Psoas muscle (tissue), 8 donors: ENCODE measurements around the gene OXNAD1. TPM values are rescaled to one million over a fixed set of nuclear protein-coding genes. Genes with fewer than 3 reads are reported as not detected.

Source experiments
- ATAC-seq, 4 donors: fragments of 200-7000 bp; cut with Tn5 transposase; one replicate each; pipeline ENCODE4 v1.9.1; 2020; ENCODE audit warnings: moderate library complexity in 3 of 4, mild to moderate bottlenecking in 2 of 4
- DNase-seq, 2 donors: peaks; one replicate each; pipeline ENCODE4 v3.0.0-alpha.2; 2020
- H3K27ac ChIP-seq: fragments of 200-600 bp; one replicate; pipeline ENCODE4 v1.8.0; 2022
- H3K27me3 ChIP-seq, 3 donors: fragments of 200-600 bp in 1 of 3; one replicate each; pipeline versions ENCODE4 v1.6.1 to v1.8.0; 2013 to 2022; ENCODE audit warnings: low read length in 2 of 3, mild to moderate bottlenecking in 2 of 3, moderate library complexity in 1 of 3; ENCODE audit not compliant: insufficient read depth in 3 of 3
- H3K36me3 ChIP-seq, 2 donors: fragments of 200-600 bp in 1 of 2; one replicate each; pipeline versions ENCODE4 v1.6.1 to v1.8.0; 2013 to 2022; ENCODE audit warnings: low read depth in 1 of 2, mild to moderate bottlenecking in 1 of 2, moderate library complexity in 1 of 2; ENCODE audit not compliant: insufficient read depth in 1 of 2
- H3K4me1 ChIP-seq: fragments of 200-600 bp; one replicate; pipeline ENCODE4 v1.8.0; 2022
- H3K4me3 ChIP-seq: fragments of 200-600 bp; one replicate; pipeline ENCODE4 v1.8.0; 2022; ENCODE audit warnings: mild to moderate bottlenecking
- H3K9me3 ChIP-seq: fragments of 200-600 bp; one replicate; pipeline ENCODE4 v1.8.0; 2022
- CTCF ChIP-seq: fragments of 200-600 bp; IDR thresholded peaks from one replicate; pipeline ENCODE4 v1.8.0; 2022; ENCODE audit warnings: antibody characterized with exemption
- WGBS, 3 donors: extraction: QIAGEN DNeasy Blood & Tissue Kit; methylation state at CpG; one replicate each; pipeline versions ENCODE4 v1.1.6 to v1.1.7; 2013; 5-methylcytosine and 5-hydroxymethylcytosine counted together
- intact Hi-C, 2 donors: fragments of 100-400 bp; cut with DNase I; formaldehyde crosslinking; loops; one replicate each; pipeline versions ENCODE4 v1.11.0 to v1.14.2; 2022
- polyA plus RNA-seq, 3 donors: library from polyadenylated mRNA; stranded (reverse); fragments of 200-250 nt; gene quantifications; one replicate each; pipeline ENCODE4 v1.2.3, GENCODE V29; 2013
- total RNA-seq, 4 donors: library from RNA; stranded (reverse); fragmentation: NEBNext Ultra II Directional in 2 of 4; extraction: Animal tissue kit (Norgen Biotek cat#: 25700) in 2 of 4; gene quantifications; one replicate each; pipeline versions ENCODE4 v1.2.1 to v1.2.4, GENCODE V29; 2021 to 2023
- donor health status: healthy with polysubstance abuse.
- donor health status: DM: no; HTN: no; CAD: no; lungs with moderate emphysema.
- donor health status: Bipolar disorder and iron deficiency.
- donor health status: healthy.
- donor health status: DM: yes; HTN: yes; CAD: no.
- donor health status: DM: no; HTN: no; CAD: no.
- donor health status: DM: no; HTN: no; CAD: no.
- donor health status: DM: yes; HTN: yes; CAD: no.

OXNAD1 gene
- total and polyA plus RNA-seq, 7 donors: 5.4 to 24.4 (median 10.4) TPM

- 81 to 87% (median 85%) methylated on average over 5 of the region's 5 CpGs for WGBS, 3 donors
- no peaks in the 10 kb centered on the region for H3K36me3 ChIP-seq
- H3K4me3 ChIP-seq: no peak overlapping the region
- DNase-seq (no peak), ATAC-seq (no peak)
- intact Hi-C loops: loop anchor here (1.0 to 10.0 kb wide), 6 partner anchors 71 to 1044 kb away; partner anchors contain the start of gene CAPN7 (in 1 of the 2)
- H3K27ac ChIP-seq: no peak overlapping the region
- no peak for TF ChIP-seq CTCF
- no peaks in the 10 kb centered on the region for H3K27me3 ChIP-seq
- peaks cover 28% of the 10 kb centered on the region for H3K4me1 ChIP-seq
- H3K9me3 ChIP-seq: no peaks in the 10 kb centered on the region
These were observed 16.5 kb upstream of the OXNAD1 start for GRCh38 chr3:16248556-16248955.

GRCh38 chr3:16249336-16249735 lies 15.7 kb upstream of the OXNAD1 start:
- intact Hi-C loops: loop anchor here (5.0 to 10.0 kb wide), 5 partner anchors 72 to 1045 kb away; partner anchors contain the start of gene CAPN7 (in 1 of the 2)
- Histone ChIP-seq H3K4me3 (no peak overlapping the region), H3K27ac (no peak overlapping the region), H3K4me1 (peaks cover 27% of the 10 kb centered on the region), H3K36me3 (no peaks in the 10 kb centered on the region), H3K27me3 (no peaks in the 10 kb centered on the region), H3K9me3 (no peaks in the 10 kb centered on the region)
- WGBS, 3 donors: 16 to 29% (median 18%) methylated on average over 3 of the region's 3 CpGs
- ATAC-seq: no peak
- no peak for DNase-seq
- TF ChIP-seq CTCF: no peak

GRCh38 chr3:16249886-16250285 lies 15.1 kb upstream of the OXNAD1 start:
- DNase-seq: no peak
- WGBS, 3 donors: 73 to 82% (median 80%) methylated on average over 3 of the region's 3 CpGs
- Histone ChIP-seq H3K27ac (no peak overlapping the region), H3K4me1 (peaks cover 27% of the 10 kb centered on the region), H3K27me3 (no peaks in the 10 kb centered on the region), H3K36me3 (no peaks in the 10 kb centered on the region), H3K4me3 (no peak overlapping the region), H3K9me3 (no peaks in the 10 kb centered on the region)
- intact Hi-C loops: loop anchor here (5.0 to 10.0 kb wide), 5 partner anchors 73 to 1045 kb away; partner anchors contain the start of gene CAPN7 (in 1 of the 2)
- TF ChIP-seq CTCF: no peak
- ATAC-seq: no peak

GRCh38 chr3:16251316-16252085 lies 13.5 kb upstream of the OXNAD1 start:
- intact Hi-C loops: no loop called here

More at GRCh38 chr3:16251316-16252085, 13.5 kb upstream of the OXNAD1 start:
- H3K36me3 ChIP-seq: no peaks in the 10 kb centered on the region
- H3K27ac ChIP-seq: no peak overlapping the region
- ATAC-seq: no peak
- H3K27me3 ChIP-seq: no peaks in the 10 kb centered on the region
- TF ChIP-seq CTCF: no peak
- no peaks in the 10 kb centered on the region for H3K9me3 ChIP-seq
- DNase-seq: no peak
- H3K4me3 ChIP-seq: no peak overlapping the region
- WGBS, 3 donors: 66 to 71% (median 70%) methylated on average over 9 of the region's 9 CpGs
- H3K4me1 ChIP-seq: peaks cover 24% of the 10 kb centered on the region
